ENCODE data around the gene DDX53.

Gene DDX53

GRCh38 chrX:23052324-23052723 is 52.6 kb downstream of the DDX53 start:
- DNase-seq, result no peak

Data from activated CD4-positive, alpha-beta T cell treated with anti-CD3 and anti-CD28 coated beads for 4 hours (primary cell).